Progenitor cell of endocrine pancreas (in vitro differentiated cells): Measurements from ENCODE around the gene COG2. TPM values are rescaled to one million over a fixed set of nuclear protein-coding genes. Genes with fewer than 3 reads are reported as not detected.

ENCODE experiments used
- DNase-seq: peaks from one replicate; pipeline ENCODE4 v3.0.0; 2021; ENCODE audit warnings: low spot score; ENCODE audit not compliant: unreplicated experiment
- H3K27ac Mint-ChIP-seq: 2 replicates; pipeline ENCODE4 v1.8.0; 2021; ENCODE audit warnings: mild to moderate bottlenecking, moderate library complexity, mixed read lengths
- H3K27me3 Mint-ChIP-seq: 2 replicates; pipeline ENCODE4 v1.8.0; 2021; ENCODE audit warnings: mixed read lengths
- H3K36me3 Mint-ChIP-seq: 2 replicates; pipeline ENCODE4 v1.8.0; 2022; ENCODE audit warnings: mixed read lengths; ENCODE audit not compliant: insufficient read depth
- H3K4me1 Mint-ChIP-seq: 2 replicates; pipeline ENCODE4 v1.8.0; 2021; ENCODE audit warnings: low read depth, mixed read lengths
- H3K4me3 Mint-ChIP-seq: 2 replicates; pipeline ENCODE4 v1.8.0; 2021; ENCODE audit warnings: low read depth, mild to moderate bottlenecking, moderate library complexity, mixed read lengths
- H3K9me3 Mint-ChIP-seq: 2 replicates; pipeline ENCODE4 v1.8.0; 2021; ENCODE audit warnings: low read depth, mixed read lengths
- CTCF ChIP-seq: fragments of 200-600 bp; sonication (generic); IDR thresholded peaks from one replicate; pipeline ENCODE4 v1.5.0; 2021; ENCODE audit warnings: antibody characterized with exemption, mild to moderate bottlenecking; ENCODE audit not compliant: unreplicated experiment
- total RNA-seq: library from RNA; stranded (reverse); gene quantifications from 2 replicates; pipeline ENCODE4 v1.2.1, GENCODE V29; 2021

The COG2 gene
- total RNA-seq, 1 donor from 2014 or later = 45.2 TPM

DNA sequence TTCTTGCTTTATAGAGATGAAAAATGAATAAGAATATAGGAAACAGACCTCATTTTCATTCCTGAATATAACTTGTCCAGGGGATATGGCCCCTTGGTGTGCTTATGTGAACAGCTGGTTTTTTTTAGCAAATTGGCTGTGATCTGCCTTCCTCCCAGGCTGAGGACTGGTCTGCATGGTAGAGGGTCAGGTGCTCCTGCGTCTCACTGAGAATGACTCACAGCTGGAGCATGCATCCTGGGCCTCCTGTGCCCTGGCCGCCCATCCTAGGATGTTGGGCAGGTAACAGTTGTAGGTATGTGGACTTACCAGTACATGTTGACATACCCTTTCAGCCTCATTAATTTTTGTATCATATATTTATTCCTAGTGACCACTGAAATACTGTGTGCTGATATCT, 41.9 kb downstream of the COG2 start:
- Mint-ChIP-seq H3K36me3 (peaks cover 24% of the 10 kb centered on the region), H3K4me1 (peaks cover 7% of the 10 kb centered on the region), H3K4me3 (no peak overlapping the region), H3K27me3 (no peaks in the 10 kb centered on the region), H3K27ac (no peak overlapping the region), H3K9me3 (no peaks in the 10 kb centered on the region)
- no peak for DNase-seq
- no peak for TF ChIP-seq CTCF

DNA sequence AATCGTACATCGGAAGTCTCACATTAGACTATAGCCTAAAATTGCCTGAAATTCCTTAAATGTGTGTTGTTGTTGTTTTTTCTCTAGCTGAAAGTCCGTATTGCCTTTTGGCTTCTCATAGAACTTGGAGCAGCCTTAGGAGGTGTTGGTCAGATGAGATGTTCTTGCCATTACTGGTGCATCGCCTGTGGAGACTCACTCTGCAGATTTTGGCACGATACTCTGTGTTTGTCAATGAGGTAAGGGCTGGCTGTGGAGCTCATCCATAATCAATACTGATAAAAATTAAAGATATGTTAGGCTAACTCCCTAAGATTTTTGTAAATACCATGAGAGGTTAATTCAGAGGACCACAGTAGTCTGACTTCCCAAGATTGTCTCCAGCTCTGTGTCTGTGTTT, 42.7 kb downstream of the COG2 start:
- no peak for TF ChIP-seq CTCF
- Mint-ChIP-seq H3K36me3 (peaks cover 20% of the 10 kb centered on the region), H3K27ac (no peak overlapping the region), H3K27me3 (no peaks in the 10 kb centered on the region), H3K4me1 (peaks cover 7% of the 10 kb centered on the region), H3K9me3 (no peaks in the 10 kb centered on the region), H3K4me3 (no peak overlapping the region)
- no peak for DNase-seq

DNA sequence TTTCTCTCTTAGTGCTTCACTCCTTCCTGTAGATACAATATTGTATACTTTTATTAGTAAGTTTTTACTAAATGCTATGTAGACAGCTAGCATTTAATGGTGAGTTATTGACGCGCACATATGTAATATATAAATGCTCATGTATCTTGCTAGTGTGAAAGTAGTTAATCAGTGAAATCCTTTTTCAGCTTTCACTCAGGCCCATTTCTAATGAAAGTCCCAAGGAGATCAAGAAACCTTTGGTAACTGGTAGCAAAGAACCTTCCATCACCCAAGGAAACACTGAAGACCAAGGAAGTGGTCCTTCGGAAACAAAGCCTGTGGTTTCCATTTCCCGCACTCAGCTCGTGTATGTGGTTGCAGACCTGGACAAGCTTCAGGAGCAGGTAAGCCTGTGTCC, 44.5 kb downstream of the COG2 start:
- Mint-ChIP-seq H3K36me3 (peaks cover 24% of the 10 kb centered on the region), H3K4me1 (no peaks in the 10 kb centered on the region), H3K9me3 (no peaks in the 10 kb centered on the region), H3K27me3 (no peaks in the 10 kb centered on the region), H3K4me3 (no peak overlapping the region), H3K27ac (no peak overlapping the region)
- DNase-seq = no peak
- no peak for TF ChIP-seq CTCF

- Mint-ChIP-seq H3K9me3 (no peaks in the 10 kb centered on the region), H3K4me1 (no peaks in the 10 kb centered on the region), H3K4me3 (no peak overlapping the region), H3K27ac (no peak overlapping the region), H3K36me3 (peaks cover 20% of the 10 kb centered on the region), H3K27me3 (no peaks in the 10 kb centered on the region)
- no peak for TF ChIP-seq CTCF
- no peak for DNase-seq
These were observed 47.8 kb downstream of the COG2 start for GRCh38 chr1:230690101-230690500.

- no peak for DNase-seq
- TF ChIP-seq CTCF = no peak
- no peaks in the 10 kb centered on the region for H3K27me3 Mint-ChIP-seq
- no peak overlapping the region for H3K4me3 Mint-ChIP-seq
- peaks cover 20% of the 10 kb centered on the region for H3K36me3 Mint-ChIP-seq
- H3K27ac Mint-ChIP-seq = no peak overlapping the region
- no peaks in the 10 kb centered on the region for H3K4me1 Mint-ChIP-seq
- no peaks in the 10 kb centered on the region for H3K9me3 Mint-ChIP-seq
These were observed 49.3 kb downstream of the COG2 start for GRCh38 chr1:230691615-230692014.
